Breast epithelium (tissue), 4 donors: ENCODE results near the gene ERCC3. TPM values are rescaled to one million over a fixed set of nuclear protein-coding genes. Genes with fewer than 3 reads are reported as not detected.
"Not testable (repeated sequence)": the region's sequence is repeated elsewhere in the genome, so short reads cannot be mapped to it uniquely, and the experiment has no call there.

Experiments used
- DNase-seq, 2 donors: peaks; one replicate each; pipeline ENCODE4 v3.0.0-alpha.2; 2019; ENCODE audit warnings: low spot score in 2 of 2
- H3K27ac ChIP-seq, 2 donors: fragments of 200-600 bp; sonication (generic) in 1 of 2; one replicate each; pipeline ENCODE4 v1.5.1; 2016 to 2019; ENCODE audit warnings: mild to moderate bottlenecking in 1 of 2
- H3K27me3 ChIP-seq, 2 donors: fragments of 200-600 bp; sonication (generic) in 1 of 2; one replicate each; pipeline versions ENCODE4 v1.5.1 to v1.6.0; 2017 to 2019; ENCODE audit warnings: control low read depth in 1 of 2, mild to moderate bottlenecking in 1 of 2
- H3K36me3 ChIP-seq: fragments of 200-600 bp; one replicate; pipeline ENCODE4 v1.5.1; 2019
- H3K4me1 ChIP-seq, 2 donors: fragments of 200-600 bp; sonication (generic); one replicate each; pipeline ENCODE4 v1.5.1; 2016 to 2019; ENCODE audit warnings: control low read depth in 1 of 2
- H3K4me3 ChIP-seq, 3 donors: fragments of 200-600 bp; sonication (generic); 1 replicate in 2 of 3; 2 replicates in 1 of 3; pipeline ENCODE4 v1.5.1; 2016 to 2019; ENCODE audit warnings: mild to moderate bottlenecking in 3 of 3, moderate library complexity in 2 of 3
- H3K9me3 ChIP-seq, 2 donors: fragments of 200-600 bp; sonication (generic) in 1 of 2; one replicate each; pipeline ENCODE4 v1.5.1; 2016 to 2019; ENCODE audit warnings: control low read depth in 1 of 2
- POLR2A ChIP-seq: fragments of 450-650 bp; IDR thresholded peaks from one replicate; pipeline ENCODE4 v1.6.1; 2016; ENCODE audit warnings: antibody characterized with exemption, mild to moderate bottlenecking, moderate library complexity
- POLR2AphosphoS5 ChIP-seq, 3 donors: sonication (generic); formaldehyde crosslinking; IDR thresholded peaks; one replicate each; pipeline ENCODE4 v1.6.1; 2017; ENCODE audit warnings: antibody characterized with exemption in 3 of 3
- intact Hi-C: fragments of 100-400 bp; cut with DNase I; formaldehyde crosslinking; loops from one replicate; pipeline ENCODE4 v1.15.1; 2023; ENCODE audit warnings: low total_unique reads
- total RNA-seq, 3 donors: library from RNA; depleted of rRNA; stranded (reverse); fragments of >200 nt; gene quantifications; one replicate each; pipeline ENCODE4 v1.1.0, GENCODE V29; 2016
- TF ChIP-seq, protein P1 (sequence below), 3 donors: fragments of 450-650 bp; IDR thresholded peaks; one replicate each; pipeline ENCODE4 v1.5.1; 2016 to 2017; ENCODE audit warnings: antibody characterized with exemption in 3 of 3, mild to moderate bottlenecking in 3 of 3, moderate library complexity in 3 of 3

ERCC3 gene
- total RNA-seq, 3 donors from 2014 or later: 37.3 to 55.2 (median 41.0) TPM

- intact Hi-C loops: no loop called here
- Histone ChIP-seq H3K27ac (no peak overlapping the region), H3K4me1 (no peaks in the 10 kb centered on the region), H3K4me3 (no peak overlapping the region), H3K9me3 (peaks cover 6 to 12% of the 10 kb centered on the region in 2 donors), H3K27me3 (no peaks in the 10 kb centered on the region), H3K36me3 (no peaks in the 10 kb centered on the region)
- DNase-seq: no peak
- no peak for TF ChIP-seq POLR2AphosphoS5 (IDR thresholded peaks at IDR 0.05)
- no peak for TF ChIP-seq POLR2A
- TF ChIP-seq, protein P1, sequence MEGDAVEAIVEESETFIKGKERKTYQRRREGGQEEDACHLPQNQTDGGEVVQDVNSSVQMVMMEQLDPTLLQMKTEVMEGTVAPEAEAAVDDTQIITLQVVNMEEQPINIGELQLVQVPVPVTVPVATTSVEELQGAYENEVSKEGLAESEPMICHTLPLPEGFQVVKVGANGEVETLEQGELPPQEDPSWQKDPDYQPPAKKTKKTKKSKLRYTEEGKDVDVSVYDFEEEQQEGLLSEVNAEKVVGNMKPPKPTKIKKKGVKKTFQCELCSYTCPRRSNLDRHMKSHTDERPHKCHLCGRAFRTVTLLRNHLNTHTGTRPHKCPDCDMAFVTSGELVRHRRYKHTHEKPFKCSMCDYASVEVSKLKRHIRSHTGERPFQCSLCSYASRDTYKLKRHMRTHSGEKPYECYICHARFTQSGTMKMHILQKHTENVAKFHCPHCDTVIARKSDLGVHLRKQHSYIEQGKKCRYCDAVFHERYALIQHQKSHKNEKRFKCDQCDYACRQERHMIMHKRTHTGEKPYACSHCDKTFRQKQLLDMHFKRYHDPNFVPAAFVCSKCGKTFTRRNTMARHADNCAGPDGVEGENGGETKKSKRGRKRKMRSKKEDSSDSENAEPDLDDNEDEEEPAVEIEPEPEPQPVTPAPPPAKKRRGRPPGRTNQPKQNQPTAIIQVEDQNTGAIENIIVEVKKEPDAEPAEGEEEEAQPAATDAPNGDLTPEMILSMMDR (IDR thresholded peaks at IDR 0.05): no peak
Measured at GRCh38 chr2:127235082-127235702, 58.8 kb downstream of the ERCC3 start.

- no peaks in the 10 kb centered on the region for H3K36me3 ChIP-seq
- DNase-seq: no peak
- H3K4me1 ChIP-seq: no peaks in the 10 kb centered on the region
- H3K27me3 ChIP-seq: no peaks in the 10 kb centered on the region
- no peak overlapping the region for H3K4me3 ChIP-seq
- no peak overlapping the region for H3K27ac ChIP-seq
- TF ChIP-seq POLR2AphosphoS5 (IDR thresholded peaks at IDR 0.05): no peak
- no peak for TF ChIP-seq POLR2A
- TF ChIP-seq, protein P1 (IDR thresholded peaks at IDR 0.05): no peak
- intact Hi-C loops: no loop called here
- H3K9me3 ChIP-seq: peaks cover 4 to 12% of the 10 kb centered on the region in 2 donors
Measured at GRCh38 chr2:127233710-127234109, 60.2 kb downstream of the ERCC3 start.

- intact Hi-C loops: no loop called here
- peaks cover 0 to 12% of the 10 kb centered on the region in 2 donors for H3K9me3 ChIP-seq
- H3K4me1 ChIP-seq: no peaks in the 10 kb centered on the region
- H3K36me3 ChIP-seq: no peaks in the 10 kb centered on the region
- H3K27me3 ChIP-seq: no peaks in the 10 kb centered on the region
- TF ChIP-seq, protein P1 (IDR thresholded peaks at IDR 0.05): no peak
- TF ChIP-seq POLR2AphosphoS5 (IDR thresholded peaks at IDR 0.05): no peak
- TF ChIP-seq POLR2A: no peak
- no peak for DNase-seq
- no peak overlapping the region for H3K27ac ChIP-seq
- no peak overlapping the region for H3K4me3 ChIP-seq
Measured at GRCh38 chr2:127231130-127231865, 62.6 kb downstream of the ERCC3 start.

DNA sequence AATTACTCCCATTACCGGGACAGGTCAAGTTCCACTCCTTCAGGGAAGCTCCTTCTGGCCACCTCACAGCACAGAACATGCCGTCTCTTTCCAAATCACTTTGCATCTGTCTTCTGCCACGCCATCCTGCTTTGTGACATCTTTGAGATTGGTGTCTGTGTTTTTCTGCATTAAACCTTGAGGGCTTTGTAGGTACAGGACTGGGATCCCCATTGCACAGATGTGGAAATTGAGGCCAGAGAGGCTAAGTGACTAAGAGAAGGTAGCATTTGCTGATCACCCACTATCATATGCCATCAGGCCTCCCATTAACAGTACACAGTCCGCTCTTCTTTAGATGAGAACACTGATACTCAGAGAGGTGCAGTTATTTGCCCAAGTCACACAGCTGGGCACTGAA lies 64.4 kb downstream of the ERCC3 start:
- TF ChIP-seq, protein P1 (IDR thresholded peaks at IDR 0.05): no peak
- no peak for TF ChIP-seq POLR2AphosphoS5 (IDR thresholded peaks at IDR 0.05)
- no peak for TF ChIP-seq POLR2A
- Histone ChIP-seq H3K27me3 (no peaks in the 10 kb centered on the region), H3K9me3 (peaks cover 0 to 12% of the 10 kb centered on the region in 2 donors), H3K4me3 (no peak overlapping the region), H3K4me1 (no peaks in the 10 kb centered on the region), H3K27ac (no peak overlapping the region), H3K36me3 (no peaks in the 10 kb centered on the region)
- DNase-seq: no peak
- intact Hi-C loops: no loop called here

- Histone ChIP-seq H3K27me3 (no peaks in the 10 kb centered on the region), H3K4me1 (no peaks in the 10 kb centered on the region), H3K36me3 (no peaks in the 10 kb centered on the region), H3K9me3 (peaks cover 0 to 12% of the 10 kb centered on the region in 2 donors), H3K4me3 (no peak overlapping the region), H3K27ac (no peak overlapping the region)
- intact Hi-C loops: no loop called here
- TF ChIP-seq POLR2A: no peak
- TF ChIP-seq, protein P1 (IDR thresholded peaks at IDR 0.05): no peak
- no peak for TF ChIP-seq POLR2AphosphoS5 (IDR thresholded peaks at IDR 0.05)
- DNase-seq: no peak
Measured at GRCh38 chr2:127228102-127228501, 65.8 kb downstream of the ERCC3 start.

DNA sequence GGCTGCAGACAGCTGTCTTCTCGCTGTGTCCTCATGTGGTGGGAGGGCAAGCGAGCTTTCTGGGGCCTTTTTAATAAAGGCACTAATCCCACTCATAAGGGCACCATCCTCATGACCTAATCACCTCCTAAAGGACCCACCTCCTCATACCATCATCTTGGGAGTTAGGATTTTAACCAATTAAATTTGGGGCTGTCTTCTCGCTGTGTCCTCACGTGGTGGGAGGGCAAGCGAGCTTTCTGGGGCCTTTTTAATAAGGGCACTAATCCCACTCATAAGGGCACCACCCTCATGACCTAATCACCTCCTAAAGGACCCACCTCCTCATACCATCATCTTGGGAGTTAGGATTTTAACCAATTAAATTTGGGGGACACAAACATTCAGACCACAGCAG lies 66.7 kb downstream of the ERCC3 start:
- DNase-seq, H3K36me3 ChIP-seq, H3K4me3 ChIP-seq, intact Hi-C loops, H3K4me1 ChIP-seq, H3K27me3 ChIP-seq: not testable (repeated sequence)
- Histone ChIP-seq H3K9me3 (peaks cover 0 to 12% of the 10 kb centered on the region in 2 donors), H3K27ac (peak overlapping the region in 1 of 2 donors; percentile 48)
